ENCODE results near the gene EME1. TPM values are rescaled to one million over a fixed set of nuclear protein-coding genes. Genes with fewer than 3 reads are reported as not detected.

Gene EME1
- total and polyA plus RNA-seq, 10 of the 15 experiments (the other 5 are each of a cell fraction or from before 2014, with no cell fraction given): 13.8 to 40.5 (median 22.0) TPM

DNA sequence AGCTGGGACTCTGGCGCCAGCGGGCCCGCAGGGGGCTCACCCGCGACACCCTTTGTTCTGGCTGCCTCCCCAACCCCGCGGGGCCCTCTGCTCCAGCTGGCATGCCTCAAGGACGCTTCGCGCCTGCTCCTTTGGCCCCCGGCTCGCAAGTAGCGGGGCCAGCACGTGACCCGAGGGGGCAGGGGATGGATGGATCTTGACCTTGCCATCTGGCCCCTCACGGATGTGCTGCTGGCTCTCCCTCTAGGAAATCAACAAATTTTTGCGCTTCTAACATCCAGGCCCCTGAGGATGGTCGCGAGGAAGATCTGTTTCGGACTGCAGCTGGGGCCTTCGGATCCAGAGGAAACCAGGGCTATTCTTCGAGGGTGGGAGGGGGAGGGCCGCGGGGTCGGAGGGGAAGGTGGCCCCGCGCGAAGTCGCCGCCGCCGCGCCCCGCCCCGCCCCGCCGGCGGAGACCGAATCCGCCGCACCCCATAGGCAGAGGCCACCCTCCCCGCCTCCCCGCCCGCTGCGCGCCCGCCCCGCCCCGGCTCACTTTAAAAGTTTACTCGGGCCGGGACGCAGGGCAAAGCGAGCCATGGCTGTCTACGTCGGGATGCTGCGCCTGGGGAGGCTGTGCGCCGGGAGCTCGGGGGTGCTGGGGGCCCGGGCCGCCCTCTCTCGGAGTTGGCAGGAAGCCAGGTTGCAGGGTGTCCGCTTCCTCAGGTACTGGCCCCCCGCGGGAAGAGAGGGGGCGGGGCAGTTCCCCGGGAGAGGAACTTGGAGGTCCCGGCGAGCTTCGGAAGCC is 52.8 kb downstream of the EME1 start, which contains the start of gene ACSF2 (continued):
- TF ChIP-seq, protein P1, sequence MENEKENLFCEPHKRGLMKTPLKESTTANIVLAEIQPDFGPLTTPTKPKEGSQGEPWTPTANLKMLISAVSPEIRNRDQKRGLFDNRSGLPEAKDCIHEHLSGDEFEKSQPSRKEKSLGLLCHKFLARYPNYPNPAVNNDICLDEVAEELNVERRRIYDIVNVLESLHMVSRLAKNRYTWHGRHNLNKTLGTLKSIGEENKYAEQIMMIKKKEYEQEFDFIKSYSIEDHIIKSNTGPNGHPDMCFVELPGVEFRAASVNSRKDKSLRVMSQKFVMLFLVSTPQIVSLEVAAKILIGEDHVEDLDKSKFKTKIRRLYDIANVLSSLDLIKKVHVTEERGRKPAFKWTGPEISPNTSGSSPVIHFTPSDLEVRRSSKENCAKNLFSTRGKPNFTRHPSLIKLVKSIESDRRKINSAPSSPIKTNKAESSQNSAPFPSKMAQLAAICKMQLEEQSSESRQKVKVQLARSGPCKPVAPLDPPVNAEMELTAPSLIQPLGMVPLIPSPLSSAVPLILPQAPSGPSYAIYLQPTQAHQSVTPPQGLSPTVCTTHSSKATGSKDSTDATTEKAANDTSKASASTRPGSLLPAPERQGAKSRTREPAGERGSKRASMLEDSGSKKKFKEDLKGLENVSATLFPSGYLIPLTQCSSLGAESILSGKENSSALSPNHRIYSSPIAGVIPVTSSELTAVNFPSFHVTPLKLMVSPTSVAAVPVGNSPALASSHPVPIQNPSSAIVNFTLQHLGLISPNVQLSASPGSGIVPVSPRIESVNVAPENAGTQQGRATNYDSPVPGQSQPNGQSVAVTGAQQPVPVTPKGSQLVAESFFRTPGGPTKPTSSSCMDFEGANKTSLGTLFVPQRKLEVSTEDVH (IDR thresholded peaks at IDR 0.05; ENCODE audit: low read depth, partially characterized antibody): no peak
- TF ChIP-seq, protein P2, sequence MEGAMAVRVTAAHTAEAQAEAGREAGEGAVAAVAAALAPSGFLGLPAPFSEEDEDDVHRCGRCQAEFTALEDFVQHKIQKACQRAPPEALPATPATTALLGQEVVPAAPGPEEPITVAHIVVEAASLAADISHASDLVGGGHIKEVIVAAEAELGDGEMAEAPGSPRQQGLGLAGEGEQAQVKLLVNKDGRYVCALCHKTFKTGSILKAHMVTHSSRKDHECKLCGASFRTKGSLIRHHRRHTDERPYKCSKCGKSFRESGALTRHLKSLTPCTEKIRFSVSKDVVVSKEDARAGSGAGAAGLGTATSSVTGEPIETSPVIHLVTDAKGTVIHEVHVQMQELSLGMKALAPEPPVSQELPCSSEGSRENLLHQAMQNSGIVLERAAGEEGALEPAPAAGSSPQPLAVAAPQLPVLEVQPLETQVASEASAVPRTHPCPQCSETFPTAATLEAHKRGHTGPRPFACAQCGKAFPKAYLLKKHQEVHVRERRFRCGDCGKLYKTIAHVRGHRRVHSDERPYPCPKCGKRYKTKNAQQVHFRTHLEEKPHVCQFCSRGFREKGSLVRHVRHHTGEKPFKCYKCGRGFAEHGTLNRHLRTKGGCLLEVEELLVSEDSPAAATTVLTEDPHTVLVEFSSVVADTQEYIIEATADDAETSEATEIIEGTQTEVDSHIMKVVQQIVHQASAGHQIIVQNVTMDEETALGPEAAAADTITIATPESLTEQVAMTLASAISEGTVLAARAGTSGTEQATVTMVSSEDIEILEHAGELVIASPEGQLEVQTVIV (IDR thresholded peaks at IDR 0.05; ENCODE audit: borderline replicate concordance, partially characterized antibody): no peak
- TF ChIP-seq MEF2B (IDR thresholded peaks at IDR 0.05; ENCODE audit: partially characterized antibody, poor library complexity, severe bottlenecking) (no peak), NFYA (IDR thresholded peaks at IDR 0.05; ENCODE audit: borderline replicate concordance, low read depth, low read length) (no peak), YY1 (IDR thresholded peaks at IDR 0.05; ENCODE audit: low read depth, low read length) (no peak), SRF (IDR thresholded peaks at IDR 0.05; ENCODE audit: low read depth in 2 of 2, low read length in 2 of 2) (no peak), NR2C2 (IDR thresholded peaks at IDR 0.05; ENCODE audit: borderline replicate concordance, control insufficient read depth, insufficient read length, low read depth) (no peak), POLR2AphosphoS2 (IDR thresholded peaks at IDR 0.05; ENCODE audit: low read depth, low read length) (no peak), HDAC2 (IDR thresholded peaks at IDR 0.05) (no peak), ZNF207 (IDR thresholded peaks at IDR 0.05; ENCODE audit: borderline replicate concordance) (no peak), RFX5 (IDR thresholded peaks at IDR 0.05; ENCODE audit: low read depth, low read length) (no peak), ZNF274 (IDR thresholded peaks at IDR 0.05; ENCODE audit: insufficient read depth, insufficient read length) (no peak), SUPT20H (IDR thresholded peaks at IDR 0.05; ENCODE audit: borderline replicate concordance, control insufficient read depth, low read depth, low read length) (no peak), SMAD1 (IDR thresholded peaks at IDR 0.05; ENCODE audit: low read depth, partially characterized antibody) (peak; percentile 57), BCL11A (IDR thresholded peaks at IDR 0.05; ENCODE audit: low read depth, low read length) (no peak), BMI1 (IDR thresholded peaks at IDR 0.05; ENCODE audit: borderline replicate concordance) (no peak), PAX5 (IDR thresholded peaks at IDR 0.05; ENCODE audit: borderline replicate concordance, low read depth, low read length) (no peak), RCOR1 (conservative IDR thresholded peaks at IDR 0.05; ENCODE audit: low read depth, low read length) (no peak), BHLHE40 (IDR thresholded peaks at IDR 0.05; ENCODE audit: borderline replicate concordance in 1 of 2, low read depth in 2 of 2, low read length in 1 of 2) (peak; percentile 76 to 91; a peak in 3 of 4 replicates), FOXM1 (IDR thresholded peaks at IDR 0.05; ENCODE audit: low read depth, low read length) (no peak)
- TF ChIP-seq, protein P3, sequence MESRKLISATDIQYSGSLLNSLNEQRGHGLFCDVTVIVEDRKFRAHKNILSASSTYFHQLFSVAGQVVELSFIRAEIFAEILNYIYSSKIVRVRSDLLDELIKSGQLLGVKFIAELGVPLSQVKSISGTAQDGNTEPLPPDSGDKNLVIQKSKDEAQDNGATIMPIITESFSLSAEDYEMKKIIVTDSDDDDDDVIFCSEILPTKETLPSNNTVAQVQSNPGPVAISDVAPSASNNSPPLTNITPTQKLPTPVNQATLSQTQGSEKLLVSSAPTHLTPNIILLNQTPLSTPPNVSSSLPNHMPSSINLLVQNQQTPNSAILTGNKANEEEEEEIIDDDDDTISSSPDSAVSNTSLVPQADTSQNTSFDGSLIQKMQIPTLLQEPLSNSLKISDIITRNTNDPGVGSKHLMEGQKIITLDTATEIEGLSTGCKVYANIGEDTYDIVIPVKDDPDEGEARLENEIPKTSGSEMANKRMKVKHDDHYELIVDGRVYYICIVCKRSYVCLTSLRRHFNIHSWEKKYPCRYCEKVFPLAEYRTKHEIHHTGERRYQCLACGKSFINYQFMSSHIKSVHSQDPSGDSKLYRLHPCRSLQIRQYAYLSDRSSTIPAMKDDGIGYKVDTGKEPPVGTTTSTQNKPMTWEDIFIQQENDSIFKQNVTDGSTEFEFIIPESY (IDR thresholded peaks at IDR 0.05): no peak

Measured in GM12878 (cell line).